HUDEP-2 (cell line): Measurements from ENCODE around the gene ADAMTSL1.

Source experiments
- DNase-seq, 76 experiments: peaks; one replicate each; lab custom pipeline; 2025; ENCODE audit not compliant: unreplicated experiment in 76 of 76; lab: John Stamatoyannopoulos, UW

ADAMTSL1 gene

DNA sequence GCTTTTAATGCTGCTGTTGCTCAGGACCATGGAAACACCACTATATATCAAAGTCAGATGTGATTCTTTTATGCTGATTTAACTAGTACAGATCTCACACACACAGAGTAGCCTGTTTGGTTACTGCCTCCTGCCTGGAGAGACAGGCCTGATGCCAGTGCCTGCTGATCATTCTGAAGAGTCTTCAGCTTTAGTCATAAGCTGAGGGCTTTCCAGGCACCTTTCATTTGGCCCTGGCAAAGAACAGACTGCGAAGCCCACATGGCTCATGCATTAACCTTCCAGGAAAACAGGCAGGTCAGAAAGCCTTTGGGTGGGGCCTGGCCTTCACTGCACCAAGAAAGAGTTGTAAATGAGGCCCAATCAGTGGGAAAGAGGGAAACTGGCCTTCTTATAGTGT is 414.3 kb downstream of the ADAMTSL1 start:
- DNase-seq = no peak

DNA sequence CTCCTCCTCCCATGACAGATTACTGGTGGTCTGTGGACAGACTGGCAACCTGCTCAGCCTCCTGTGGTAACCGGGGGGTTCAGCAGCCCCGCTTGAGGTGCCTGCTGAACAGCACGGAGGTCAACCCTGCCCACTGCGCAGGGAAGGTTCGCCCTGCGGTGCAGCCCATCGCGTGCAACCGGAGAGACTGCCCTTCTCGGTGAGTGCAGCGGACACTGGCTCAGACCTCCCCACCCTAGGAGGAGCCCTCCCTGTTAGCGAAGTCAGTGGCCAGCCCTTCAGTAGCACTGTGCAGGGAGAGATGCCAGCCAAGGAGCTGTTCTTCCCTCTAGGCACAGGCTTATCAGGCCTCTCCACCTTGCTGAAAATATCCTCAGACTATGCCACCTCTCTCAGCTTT is 415.6 kb downstream of the ADAMTSL1 start:
- no peak for DNase-seq

DNA sequence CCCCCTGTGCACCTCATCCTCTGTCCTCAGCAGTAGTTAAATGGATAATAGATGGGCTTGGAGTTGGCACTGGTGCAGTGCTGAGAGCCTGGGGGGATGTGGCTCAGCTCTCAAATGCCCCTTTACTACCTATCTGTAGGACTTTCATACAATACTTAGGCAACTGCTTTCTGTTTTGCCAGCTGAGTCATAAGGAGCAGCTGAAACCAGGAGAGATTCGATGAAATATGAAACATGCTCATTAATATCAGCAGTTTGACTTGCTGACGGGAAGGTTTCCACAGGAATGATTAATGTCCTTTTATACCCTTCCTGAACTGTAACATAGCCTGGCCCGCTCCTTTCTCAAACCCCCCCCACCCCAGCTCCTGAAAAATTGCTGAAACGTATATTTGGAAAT is 416.4 kb downstream of the ADAMTSL1 start:
- no peak for DNase-seq

DNA sequence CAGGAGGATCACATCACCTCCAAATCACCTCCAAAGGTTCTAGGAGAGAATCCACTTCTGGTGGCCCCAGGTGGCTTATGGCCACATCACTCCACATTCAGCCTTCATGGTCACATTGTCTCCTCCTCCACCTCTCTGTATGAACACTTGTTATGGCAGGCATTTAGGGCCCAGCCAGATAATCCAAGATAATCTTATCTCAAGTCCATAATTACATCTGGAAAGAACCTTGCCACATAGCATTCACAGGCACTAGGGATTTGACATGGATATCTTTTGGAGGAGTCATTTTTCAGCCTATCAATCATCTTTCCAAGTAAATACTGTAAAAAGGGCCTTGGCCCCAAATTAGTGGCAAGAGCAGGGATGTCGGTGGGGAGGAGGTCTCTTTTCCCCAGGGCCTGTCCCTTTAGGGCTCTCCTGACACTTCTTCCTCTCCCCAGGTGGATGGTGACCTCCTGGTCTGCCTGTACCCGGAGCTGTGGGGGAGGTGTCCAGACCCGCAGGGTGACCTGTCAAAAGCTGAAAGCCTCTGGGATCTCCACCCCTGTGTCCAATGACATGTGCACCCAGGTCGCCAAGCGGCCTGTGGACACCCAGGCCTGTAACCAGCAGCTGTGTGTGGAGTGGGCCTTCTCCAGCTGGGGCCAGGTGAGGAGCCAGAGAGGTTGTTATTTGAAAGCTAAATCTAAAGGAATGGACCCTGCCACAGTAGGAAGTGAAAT is 418.2 kb downstream of the ADAMTSL1 start:
- no peak for DNase-seq

GRCh38 chr9:18893046-18893445 is 419.1 kb downstream of the ADAMTSL1 start:
- no peak for DNase-seq

- DNase-seq = no peak
Measured at GRCh38 chr9:18893491-18893890, 419.5 kb downstream of the ADAMTSL1 start.

DNA sequence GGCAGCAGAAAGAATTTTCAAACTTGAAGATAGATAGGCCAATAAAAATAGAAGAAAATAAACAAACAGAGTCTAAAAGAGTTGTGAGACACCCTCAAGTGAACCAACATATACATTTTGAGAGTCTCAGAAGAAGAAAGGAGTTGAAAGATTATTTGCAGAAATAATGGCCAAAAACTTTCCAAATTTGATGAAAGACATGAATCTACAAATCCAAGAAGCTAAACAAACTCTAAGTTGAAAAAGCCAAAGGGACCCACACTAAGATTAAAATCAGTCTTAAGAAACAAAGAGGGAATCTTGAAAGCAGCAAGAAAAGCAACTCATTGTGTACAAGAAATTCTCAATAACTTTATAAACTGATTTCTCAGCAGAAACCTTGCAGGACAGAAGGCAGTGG is 422.1 kb downstream of the ADAMTSL1 start:
- no peak for DNase-seq

GRCh38 chr9:18896531-18897179 is 422.7 kb downstream of the ADAMTSL1 start:
- no peak for DNase-seq

- no peak for DNase-seq
Measured at GRCh38 chr9:18903450-18903849, 429.5 kb downstream of the ADAMTSL1 start.

GRCh38 chr9:18905028-18905882 is 431.3 kb downstream of the ADAMTSL1 start:
- DNase-seq = no peak

GRCh38 chr9:18905883-18906629 is 432.1 kb downstream of the ADAMTSL1 start:
- no peak for DNase-seq

DNA sequence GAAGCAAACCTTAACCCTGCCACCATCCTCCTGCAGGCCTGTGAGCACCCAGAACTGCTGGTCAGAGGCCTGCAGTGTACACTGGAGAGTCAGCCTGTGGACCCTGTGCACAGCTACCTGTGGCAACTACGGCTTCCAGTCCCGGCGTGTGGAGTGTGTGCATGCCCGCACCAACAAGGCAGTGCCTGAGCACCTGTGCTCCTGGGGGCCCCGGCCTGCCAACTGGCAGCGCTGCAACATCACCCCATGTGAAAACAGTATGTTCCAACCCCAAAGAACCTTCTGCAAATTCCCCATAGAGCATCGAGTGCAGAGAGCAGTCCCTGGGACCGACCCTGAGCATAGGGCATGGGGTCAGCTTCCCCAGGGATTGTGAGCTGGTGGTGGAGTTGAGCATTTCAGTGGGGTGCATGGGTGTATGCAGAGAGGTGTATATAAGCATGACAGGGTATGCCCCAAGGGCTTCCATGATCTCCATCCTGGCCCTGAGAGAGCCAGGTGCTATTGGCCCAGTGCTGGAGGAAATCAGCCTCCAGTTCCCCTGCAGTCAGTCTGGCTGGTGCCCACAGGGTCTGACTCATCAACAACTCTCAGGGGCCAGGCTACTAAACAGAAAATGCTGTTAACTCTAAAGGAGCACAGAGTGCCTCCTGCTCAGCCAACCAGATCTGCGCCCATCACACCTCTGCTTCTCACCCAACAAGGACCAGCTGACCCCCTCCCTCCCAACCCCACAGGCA is 432.9 kb downstream of the ADAMTSL1 start:
- DNase-seq = no peak

- no peak for DNase-seq
Measured at GRCh38 chr9:18907927-18908625, 434.1 kb downstream of the ADAMTSL1 start.

GRCh38 chr9:18909140-18910018 is 435.4 kb downstream of the ADAMTSL1 start:
- no peak for DNase-seq

GRCh38 chr9:18910435-18910834 is 436.5 kb downstream of the ADAMTSL1 start:
- DNase-seq = no peak

DNA sequence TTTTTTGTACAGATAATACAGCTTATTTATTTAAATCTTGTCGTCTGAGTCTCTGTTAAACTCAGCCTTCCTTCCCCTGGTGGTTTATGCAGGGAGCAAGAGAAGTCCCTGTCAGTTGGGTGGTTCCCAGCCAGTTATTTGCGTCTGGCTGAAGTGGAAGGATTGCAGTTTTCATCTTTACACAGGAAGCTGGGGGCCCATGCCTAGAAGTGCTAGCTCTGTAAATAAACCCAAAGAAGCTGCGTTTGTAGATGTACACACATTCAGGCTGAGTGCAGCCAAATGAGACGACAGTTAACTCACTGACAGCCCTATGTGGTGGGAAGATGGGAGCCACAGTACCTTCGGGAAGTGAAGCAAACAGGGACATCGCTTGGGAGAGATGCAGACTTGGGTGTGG is 437.0 kb downstream of the ADAMTSL1 start:
- no peak for DNase-seq

DNA sequence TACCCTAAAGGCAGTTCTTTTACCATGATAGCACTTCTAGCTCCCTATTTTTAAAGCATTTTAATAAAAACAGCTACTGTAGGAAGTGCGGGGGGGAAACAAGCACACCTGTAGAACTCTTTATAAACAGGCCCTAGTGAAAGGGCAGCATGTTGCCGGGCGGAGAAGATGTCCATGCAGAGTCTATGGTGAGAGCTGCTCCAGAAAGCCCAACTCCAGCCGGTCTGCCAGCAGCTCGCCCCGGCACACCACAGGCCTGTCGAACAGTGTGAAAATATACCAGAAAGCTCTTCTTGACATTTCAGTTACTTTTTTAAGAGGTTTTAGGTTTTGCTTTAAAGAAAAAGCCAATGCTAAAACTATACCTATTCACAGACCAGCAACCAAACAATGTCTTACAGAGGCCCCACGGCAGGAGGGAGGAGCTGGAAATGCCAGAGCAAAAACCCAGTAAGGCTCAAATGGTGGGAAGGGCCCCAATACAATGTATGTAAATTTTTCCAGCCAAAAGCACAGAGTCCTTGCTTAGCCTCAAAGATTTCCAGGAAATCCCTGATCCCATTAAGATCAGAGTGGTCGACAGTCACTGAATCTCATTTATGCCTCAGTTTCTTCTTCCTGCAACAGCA is 437.9 kb downstream of the ADAMTSL1 start:
- DNase-seq = no peak
